Ovary (tissue), 3 donors: ENCODE results near the gene INTS3.

Experiments
- POLR2A ChIP-seq: fragments of 450-650 bp; IDR thresholded peaks from one replicate; pipeline ENCODE4 v1.6.1; 2017; ENCODE audit warnings: antibody characterized with exemption, mild to moderate bottlenecking, moderate library complexity
- TF ChIP-seq, protein P1 (sequence below), 3 donors: fragments of 450-650 bp in 2 of 3; fragments of 200-600 bp in 1 of 3; IDR thresholded peaks; one replicate each; pipeline versions ENCODE4 v1.5.1 to v1.8.0; 2016 to 2022; ENCODE audit warnings: antibody characterized with exemption in 3 of 3, mild to moderate bottlenecking in 1 of 3
- donor health status: DM: no; HTN: no; CAD: no.

DNA sequence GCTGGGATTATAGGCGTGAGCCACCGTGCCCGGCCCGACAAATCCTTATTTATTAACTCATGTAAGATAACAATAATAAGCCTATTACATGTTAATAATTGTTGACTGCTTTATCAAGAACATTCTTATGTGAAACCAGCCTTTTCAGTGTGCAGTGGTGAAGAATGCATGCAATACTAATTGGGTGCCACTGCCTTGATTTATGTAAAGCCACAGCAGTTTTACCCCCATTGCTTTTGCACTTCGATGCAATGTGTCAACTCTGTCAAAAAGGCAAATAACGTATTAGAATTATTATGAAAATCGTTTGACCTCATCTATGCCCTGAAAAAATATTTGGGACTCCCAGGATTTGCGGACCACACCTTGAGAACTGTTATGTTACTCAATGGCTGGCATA is 31.1 kb upstream of the INTS3 start:
- TF ChIP-seq, protein P1, sequence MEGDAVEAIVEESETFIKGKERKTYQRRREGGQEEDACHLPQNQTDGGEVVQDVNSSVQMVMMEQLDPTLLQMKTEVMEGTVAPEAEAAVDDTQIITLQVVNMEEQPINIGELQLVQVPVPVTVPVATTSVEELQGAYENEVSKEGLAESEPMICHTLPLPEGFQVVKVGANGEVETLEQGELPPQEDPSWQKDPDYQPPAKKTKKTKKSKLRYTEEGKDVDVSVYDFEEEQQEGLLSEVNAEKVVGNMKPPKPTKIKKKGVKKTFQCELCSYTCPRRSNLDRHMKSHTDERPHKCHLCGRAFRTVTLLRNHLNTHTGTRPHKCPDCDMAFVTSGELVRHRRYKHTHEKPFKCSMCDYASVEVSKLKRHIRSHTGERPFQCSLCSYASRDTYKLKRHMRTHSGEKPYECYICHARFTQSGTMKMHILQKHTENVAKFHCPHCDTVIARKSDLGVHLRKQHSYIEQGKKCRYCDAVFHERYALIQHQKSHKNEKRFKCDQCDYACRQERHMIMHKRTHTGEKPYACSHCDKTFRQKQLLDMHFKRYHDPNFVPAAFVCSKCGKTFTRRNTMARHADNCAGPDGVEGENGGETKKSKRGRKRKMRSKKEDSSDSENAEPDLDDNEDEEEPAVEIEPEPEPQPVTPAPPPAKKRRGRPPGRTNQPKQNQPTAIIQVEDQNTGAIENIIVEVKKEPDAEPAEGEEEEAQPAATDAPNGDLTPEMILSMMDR (IDR thresholded peaks at IDR 0.05) = no peak
- no peak for TF ChIP-seq POLR2A
